PFSK-1 (cell line): ENCODE data around the gene HSPD1.

Source experiments
- FOXP2 ChIP-seq: optimal IDR thresholded peaks from 2 replicates; pipeline ENCODE3; 2011; ENCODE audit warnings: borderline replicate concordance, control low read depth, inconsistent platforms; ENCODE audit not compliant: insufficient read depth; ENCODE audit errors: extremely low read length, extremely low read depth
- POLR2AphosphoS5 ChIP-seq: IDR thresholded peaks from 2 replicates; pipeline ENCODE4 v1.6.1; 2012; ENCODE audit warnings: low read depth, mild to moderate bottlenecking, control low read depth, low read length, moderate library complexity
- SIN3A ChIP-seq: IDR thresholded peaks from 2 replicates; pipeline ENCODE4 v1.6.1; 2012; ENCODE audit warnings: mild to moderate bottlenecking, low read length, moderate library complexity, borderline replicate concordance; ENCODE audit not compliant: insufficient read depth
- TAF1 ChIP-seq: IDR thresholded peaks from 2 replicates; pipeline ENCODE4 v1.6.1; 2012; ENCODE audit warnings: low read length, control low read depth, borderline replicate concordance; ENCODE audit not compliant: insufficient read depth
- TF ChIP-seq, protein P1 (sequence below), 2 experiments: IDR thresholded peaks; 2 replicates each; pipeline versions ENCODE4 v1.6.1 to v1.8.0; 2011 to 2012; ENCODE audit warnings: low read depth in 2 of 2, low read length in 2 of 2, control low read depth in 1 of 2, inconsistent platforms in 1 of 2, mild to moderate bottlenecking in 1 of 2, moderate library complexity in 1 of 2; ENCODE audit not compliant: insufficient read depth in 1 of 2

Gene HSPD1

DNA sequence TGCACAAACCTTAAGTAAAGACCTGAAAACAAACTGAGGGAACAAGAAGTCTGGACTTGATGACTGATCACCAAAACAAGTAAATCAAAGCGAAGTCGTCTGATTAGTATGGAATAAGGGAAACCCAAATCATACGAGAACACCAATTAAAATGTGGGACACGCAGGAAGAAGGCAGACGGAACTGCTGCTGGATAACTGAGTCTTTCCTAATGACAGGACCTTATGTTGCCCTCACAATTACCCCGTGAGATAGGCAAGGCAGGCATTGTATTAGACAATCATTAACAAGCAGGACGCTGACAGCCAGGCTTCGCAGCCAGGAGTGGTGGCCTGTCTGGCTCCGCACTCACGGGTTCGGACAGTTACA lies 46.9 kb downstream of the HSPD1 start:
- TF ChIP-seq, protein P1, sequence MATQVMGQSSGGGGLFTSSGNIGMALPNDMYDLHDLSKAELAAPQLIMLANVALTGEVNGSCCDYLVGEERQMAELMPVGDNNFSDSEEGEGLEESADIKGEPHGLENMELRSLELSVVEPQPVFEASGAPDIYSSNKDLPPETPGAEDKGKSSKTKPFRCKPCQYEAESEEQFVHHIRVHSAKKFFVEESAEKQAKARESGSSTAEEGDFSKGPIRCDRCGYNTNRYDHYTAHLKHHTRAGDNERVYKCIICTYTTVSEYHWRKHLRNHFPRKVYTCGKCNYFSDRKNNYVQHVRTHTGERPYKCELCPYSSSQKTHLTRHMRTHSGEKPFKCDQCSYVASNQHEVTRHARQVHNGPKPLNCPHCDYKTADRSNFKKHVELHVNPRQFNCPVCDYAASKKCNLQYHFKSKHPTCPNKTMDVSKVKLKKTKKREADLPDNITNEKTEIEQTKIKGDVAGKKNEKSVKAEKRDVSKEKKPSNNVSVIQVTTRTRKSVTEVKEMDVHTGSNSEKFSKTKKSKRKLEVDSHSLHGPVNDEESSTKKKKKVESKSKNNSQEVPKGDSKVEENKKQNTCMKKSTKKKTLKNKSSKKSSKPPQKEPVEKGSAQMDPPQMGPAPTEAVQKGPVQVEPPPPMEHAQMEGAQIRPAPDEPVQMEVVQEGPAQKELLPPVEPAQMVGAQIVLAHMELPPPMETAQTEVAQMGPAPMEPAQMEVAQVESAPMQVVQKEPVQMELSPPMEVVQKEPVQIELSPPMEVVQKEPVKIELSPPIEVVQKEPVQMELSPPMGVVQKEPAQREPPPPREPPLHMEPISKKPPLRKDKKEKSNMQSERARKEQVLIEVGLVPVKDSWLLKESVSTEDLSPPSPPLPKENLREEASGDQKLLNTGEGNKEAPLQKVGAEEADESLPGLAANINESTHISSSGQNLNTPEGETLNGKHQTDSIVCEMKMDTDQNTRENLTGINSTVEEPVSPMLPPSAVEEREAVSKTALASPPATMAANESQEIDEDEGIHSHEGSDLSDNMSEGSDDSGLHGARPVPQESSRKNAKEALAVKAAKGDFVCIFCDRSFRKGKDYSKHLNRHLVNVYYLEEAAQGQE (IDR thresholded peaks at IDR 0.05; ENCODE audit: insufficient read depth in 1 of 2, low read depth in 2 of 2, low read length in 2 of 2): no peak
- TF ChIP-seq TAF1: no peak
- no peak for TF ChIP-seq FOXP2
- no peak for TF ChIP-seq POLR2AphosphoS5
- TF ChIP-seq SIN3A: no peak

DNA sequence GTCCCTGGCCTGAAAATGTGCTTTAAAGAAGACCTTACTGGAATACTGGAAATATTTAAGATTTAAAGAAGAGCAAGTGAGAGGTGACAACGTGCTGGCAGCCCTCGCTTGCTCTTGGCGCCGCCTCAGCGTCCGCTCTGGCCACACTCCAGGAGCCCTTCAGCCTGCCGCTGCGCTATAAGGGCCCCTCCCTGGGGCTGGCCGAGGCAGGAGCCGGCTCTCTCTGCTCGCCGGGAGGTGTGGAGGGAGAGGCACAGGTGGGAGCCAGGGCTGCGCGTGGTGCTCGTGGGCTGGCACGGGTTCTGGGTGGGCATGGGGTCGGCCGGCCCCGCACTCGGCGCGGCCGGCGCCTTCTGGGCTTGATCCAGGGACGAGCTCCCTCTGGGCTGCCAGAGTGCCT lies 49.2 kb downstream of the HSPD1 start:
- TF ChIP-seq, protein P1 (IDR thresholded peaks at IDR 0.05; ENCODE audit: insufficient read depth in 1 of 2, low read depth in 2 of 2, low read length in 2 of 2): no peak
- TF ChIP-seq FOXP2: no peak
- no peak for TF ChIP-seq SIN3A
- TF ChIP-seq TAF1: no peak
- no peak for TF ChIP-seq POLR2AphosphoS5

DNA sequence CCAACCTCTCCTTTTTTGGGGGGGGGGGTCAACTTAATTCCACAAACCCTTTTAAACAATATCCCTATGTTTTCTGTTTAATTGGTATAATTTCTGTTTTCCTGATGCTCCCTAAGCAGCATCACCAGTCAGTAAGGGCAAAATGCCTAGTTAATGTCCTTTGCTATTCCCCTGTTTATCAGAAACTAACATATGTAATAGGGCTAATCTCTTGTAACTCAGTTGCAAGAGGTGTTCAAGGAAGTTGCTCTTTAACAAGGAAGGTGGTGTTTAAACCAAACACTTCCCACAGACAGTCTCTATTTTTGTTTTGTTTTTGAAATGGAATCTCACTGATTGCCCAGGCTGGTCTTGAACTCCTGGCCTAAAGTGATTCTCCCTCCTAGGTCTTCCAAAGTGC lies 52.8 kb downstream of the HSPD1 start:
- TF ChIP-seq, protein P1 (IDR thresholded peaks at IDR 0.05; ENCODE audit: insufficient read depth in 1 of 2, low read depth in 2 of 2, low read length in 2 of 2): no peak
- TF ChIP-seq SIN3A: no peak
- TF ChIP-seq TAF1: no peak
- TF ChIP-seq FOXP2: no peak
- TF ChIP-seq POLR2AphosphoS5: no peak

DNA sequence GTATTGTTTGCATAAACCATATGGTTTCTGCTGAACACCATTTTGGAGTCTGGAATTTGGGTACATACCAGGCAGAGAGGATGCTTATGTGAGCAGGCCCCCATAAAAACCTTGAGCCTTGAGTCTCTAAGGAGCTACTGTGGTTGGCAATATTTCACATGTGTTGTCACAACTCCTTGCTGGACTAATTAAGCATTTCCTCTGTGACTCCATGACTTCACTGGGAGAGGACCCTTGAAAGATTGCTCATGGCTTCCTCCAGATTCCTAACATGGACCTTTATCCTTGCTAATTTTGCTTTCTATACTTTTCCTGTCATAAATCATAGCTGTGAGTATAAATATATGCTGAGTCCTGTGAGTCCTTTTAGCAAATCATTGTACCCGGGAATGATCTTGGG lies 53.9 kb downstream of the HSPD1 start:
- TF ChIP-seq, protein P1 (IDR thresholded peaks at IDR 0.05; ENCODE audit: insufficient read depth in 1 of 2, low read depth in 2 of 2, low read length in 2 of 2): no peak
- TF ChIP-seq FOXP2 (no peak), TAF1 (no peak), SIN3A (no peak), POLR2AphosphoS5 (no peak)

DNA sequence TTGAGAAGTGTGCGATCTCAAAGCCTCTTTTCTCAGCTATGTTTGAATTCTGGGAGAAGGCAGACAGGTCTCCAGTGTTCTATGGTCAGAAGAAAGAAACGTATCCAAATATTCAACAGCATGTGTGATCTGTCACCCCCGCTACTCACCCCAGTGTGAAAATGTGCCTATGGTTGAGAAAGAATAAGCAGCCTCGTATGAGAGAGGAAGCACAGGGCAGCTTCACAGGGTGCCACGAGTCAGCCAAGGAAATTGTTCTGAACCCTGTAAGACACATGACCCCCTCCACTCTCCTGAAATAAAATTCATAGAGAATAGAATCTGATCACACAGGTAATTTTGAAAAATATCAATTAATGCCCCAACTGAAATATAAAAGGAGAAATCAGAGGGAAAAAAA lies 56.8 kb downstream of the HSPD1 start:
- no peak for TF ChIP-seq POLR2AphosphoS5
- no peak for TF ChIP-seq SIN3A
- TF ChIP-seq, protein P1 (IDR thresholded peaks at IDR 0.05; ENCODE audit: insufficient read depth in 1 of 2, low read depth in 2 of 2, low read length in 2 of 2): no peak
- TF ChIP-seq TAF1: no peak
- no peak for TF ChIP-seq FOXP2
